ENCODE results near the gene EXOG.

Gene EXOG

DNA sequence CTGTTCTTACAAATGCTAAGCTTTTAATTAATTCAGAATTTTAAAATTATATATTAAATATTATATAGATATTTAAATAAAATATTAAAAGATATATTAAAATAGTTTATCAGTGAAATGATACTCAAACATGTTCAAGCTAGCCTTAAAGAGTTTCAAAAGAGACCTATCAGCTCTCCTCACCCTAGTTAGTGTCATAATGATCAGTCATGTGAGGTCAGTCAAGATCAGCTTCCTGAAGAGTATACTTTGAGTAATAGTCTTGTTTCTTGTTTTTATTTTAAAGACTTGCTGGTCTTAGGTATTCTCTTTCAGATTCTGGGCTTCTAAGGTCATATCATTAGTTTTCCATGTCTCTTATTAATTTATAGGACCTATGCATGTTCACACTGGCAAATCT lies 14.5 kb downstream of the EXOG start:
- DNase-seq (ENCODE audit: low read depth in 2 of 2) = no peak

- DNase-seq (ENCODE audit: low read depth in 2 of 2) = no peak
These were observed 15.4 kb downstream of the EXOG start for GRCh38 chr3:38511546-38511945.

DNA sequence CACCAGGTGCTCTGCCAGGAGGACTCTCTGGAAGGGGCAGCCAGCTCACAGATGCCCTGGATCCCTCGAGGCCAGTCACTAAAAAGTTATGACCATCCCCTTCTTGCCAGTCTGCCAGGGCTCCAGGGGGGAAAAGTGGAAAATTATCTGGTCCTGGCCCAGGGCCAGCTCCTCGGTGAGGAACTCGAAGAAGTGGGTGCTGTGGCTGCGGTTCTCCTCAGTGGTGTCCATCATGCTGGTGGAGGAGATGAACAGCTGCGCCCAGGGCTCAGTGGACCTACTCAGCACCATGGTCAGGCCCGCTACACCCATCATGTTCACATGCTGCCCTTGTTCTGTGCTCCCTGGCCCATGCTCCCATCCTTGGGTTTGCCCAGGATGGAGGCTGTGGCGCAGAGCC lies 19.2 kb downstream of the EXOG start:
- DNase-seq (ENCODE audit: low read depth in 2 of 2) = no peak

DNA sequence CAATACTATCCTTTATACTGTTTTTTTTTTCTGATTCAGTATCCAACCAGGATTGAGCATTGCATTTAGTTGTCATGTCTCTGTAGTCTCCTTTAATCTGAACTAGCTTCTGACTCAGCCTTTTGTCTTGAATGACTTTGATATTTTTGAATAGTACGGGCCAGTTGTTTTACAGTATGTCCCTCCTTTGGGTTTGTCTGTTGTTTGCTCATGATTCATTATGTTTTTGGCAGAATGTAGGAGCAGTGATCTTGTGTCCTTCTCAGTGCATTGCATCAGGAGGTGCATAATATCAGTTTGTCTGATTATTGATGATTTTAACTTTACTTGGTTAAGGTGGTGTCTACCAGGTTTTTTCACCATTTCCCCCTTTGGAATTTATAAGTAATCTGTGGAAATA lies 20.5 kb downstream of the EXOG start:
- DNase-seq (ENCODE audit: low read depth in 2 of 2) = no peak

DNA sequence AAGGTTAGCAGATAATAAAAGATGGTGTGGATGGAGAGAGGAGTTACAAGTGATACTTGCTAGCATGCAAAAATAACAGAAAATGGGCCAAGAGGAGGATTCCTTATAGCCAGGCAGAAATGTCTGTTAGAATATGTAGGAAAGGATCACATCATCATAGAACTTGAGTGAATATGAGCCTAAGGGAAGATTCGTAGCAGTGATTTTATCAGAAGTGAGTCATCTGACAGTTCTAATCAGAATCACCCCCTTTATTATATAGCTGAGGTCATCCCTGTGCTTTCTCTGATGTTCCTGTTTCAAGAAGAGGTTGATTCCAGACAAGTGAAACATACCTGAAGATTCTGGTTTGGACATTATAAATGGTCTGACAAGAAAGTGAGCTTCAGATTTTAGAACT lies 22.9 kb downstream of the EXOG start:
- no peak for DNase-seq (ENCODE audit: low read depth in 2 of 2)

GRCh38 chr3:38519651-38520050 lies 23.5 kb downstream of the EXOG start:
- DNase-seq (ENCODE audit: low read depth in 2 of 2) = no peak

DNA sequence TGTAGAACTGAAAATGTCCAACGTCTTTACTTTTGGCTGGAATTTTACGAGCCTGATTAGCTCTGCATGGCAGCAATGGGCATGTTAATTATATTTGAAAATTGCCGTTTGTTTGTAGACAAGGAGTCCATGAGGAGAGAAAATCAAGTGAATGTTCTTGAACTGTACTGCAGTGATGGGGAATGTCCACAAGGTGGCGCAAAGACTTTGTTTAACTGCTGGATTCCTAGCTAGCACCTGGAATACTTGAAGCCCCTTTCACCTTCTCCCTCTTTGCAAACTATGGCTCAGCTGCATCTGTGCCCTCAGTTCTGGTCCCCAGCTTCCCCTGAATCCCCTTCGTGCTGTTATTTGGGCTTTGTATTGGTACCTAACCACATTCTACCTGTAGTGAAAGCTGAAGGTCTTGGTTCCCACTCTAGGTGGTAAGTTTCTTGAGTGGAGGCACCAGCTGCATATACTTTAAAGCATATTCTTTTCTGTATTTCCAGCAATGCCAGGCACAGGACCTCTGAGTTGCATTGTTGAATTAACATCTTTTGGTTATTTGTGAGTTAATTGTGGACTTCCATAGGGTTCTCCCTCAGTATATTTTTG lies 25.3 kb downstream of the EXOG start:
- DNase-seq (ENCODE audit: low read depth in 2 of 2) = peak; percentile 25 to 40

DNA sequence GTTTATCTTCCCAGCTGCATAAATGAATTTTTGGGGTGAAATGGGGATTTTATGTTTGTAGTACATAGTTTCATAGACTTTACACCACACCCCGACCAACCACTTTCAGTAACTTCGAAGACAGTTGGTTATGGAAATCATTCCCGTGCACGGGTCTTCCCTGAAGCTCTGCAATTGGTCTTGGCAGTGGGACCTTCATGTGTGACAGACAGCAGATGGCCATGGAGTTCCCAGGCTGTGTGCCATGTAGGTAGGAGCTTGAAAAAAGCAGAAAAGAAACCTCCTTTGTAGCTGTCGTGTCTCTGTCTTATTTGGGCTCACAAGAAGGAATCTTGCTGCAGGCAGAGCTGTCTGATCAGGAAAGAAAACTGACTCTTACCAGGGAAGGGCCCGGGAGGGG lies 25.9 kb downstream of the EXOG start:
- no peak for DNase-seq (ENCODE audit: low read depth in 2 of 2)

- DNase-seq (ENCODE audit: low read depth in 2 of 2) = no peak
These were observed 28.1 kb downstream of the EXOG start for GRCh38 chr3:38524141-38524739.

GRCh38 chr3:38526792-38527191 lies 30.7 kb downstream of the EXOG start:
- DNase-seq (ENCODE audit: low read depth in 2 of 2) = no peak

- DNase-seq (ENCODE audit: low read depth in 2 of 2) = no peak
These were observed 32.3 kb downstream of the EXOG start for GRCh38 chr3:38528457-38528856.

DNA sequence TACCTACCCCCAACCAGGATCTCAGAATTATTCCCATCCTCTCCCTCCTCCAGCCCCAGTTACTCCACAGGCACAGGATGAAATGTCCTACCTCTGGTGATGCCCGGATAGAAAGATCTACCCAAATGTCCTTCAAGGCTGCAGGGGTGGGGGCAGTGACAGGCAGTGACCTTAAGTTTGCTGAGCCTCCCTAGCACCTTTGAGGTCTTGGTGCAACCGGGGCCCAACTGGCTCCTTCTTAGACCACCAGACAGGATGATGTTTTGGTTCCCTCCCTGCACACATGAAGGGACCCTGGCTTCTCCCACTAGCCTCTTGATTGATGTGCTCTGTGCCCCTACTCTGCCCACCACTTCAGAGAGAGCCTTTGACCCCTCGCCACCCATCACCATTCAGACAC lies 36.4 kb downstream of the EXOG start:
- no peak for DNase-seq (ENCODE audit: low read depth in 2 of 2)

DNA sequence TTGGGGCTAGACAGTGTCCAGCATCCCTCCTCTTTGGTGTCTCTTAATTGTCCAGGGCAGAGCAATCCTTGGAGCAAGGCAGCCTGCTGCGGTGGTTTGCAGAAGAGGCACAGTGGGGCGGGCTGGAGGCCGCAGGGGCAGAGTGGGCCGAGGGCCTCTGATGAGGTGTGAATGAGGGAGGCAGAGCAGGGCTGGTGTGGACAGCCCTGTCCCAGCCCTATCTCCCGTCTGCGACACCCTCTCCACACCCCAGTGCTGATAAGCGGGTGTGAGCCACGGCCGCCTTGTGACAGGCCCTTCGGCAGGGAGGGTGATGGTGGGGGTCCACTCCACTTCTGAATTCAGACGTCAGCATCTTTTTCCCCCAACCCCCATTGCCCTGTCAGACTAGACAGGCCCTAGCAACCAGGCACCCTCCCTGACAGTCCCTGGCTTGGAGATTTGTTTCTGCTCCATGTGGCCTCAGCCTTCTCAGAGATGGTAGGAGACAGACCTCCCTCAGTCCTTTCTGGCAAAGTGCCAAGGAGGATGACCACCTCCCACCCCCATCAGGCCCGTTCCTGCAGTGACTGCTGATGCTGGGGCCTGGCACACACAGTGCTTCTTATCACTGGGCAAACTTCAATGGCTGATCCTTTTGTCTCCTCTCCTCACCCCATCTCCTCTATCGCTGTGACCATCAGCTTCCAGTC lies 37.3 kb downstream of the EXOG start:
- no peak for DNase-seq (ENCODE audit: low read depth in 2 of 2)

DNA sequence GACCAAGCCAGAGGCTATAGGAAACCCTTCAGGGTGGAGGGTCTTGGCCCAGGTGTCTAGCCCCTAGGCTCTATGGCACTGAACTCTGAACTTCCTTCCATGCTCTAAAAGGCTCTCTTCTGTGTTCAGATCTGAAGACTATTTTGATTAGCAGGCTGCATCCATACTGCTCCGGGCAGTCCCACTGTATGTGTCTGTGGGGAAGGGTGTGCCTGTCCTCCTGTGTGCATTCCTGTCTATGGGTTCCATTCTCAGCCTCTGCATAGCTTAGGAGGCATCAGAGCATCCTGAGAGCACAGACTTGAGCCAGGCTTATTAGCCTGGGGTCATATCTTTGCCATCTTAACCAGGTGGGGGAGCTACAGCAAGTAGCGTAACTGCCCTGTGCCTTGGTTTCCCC lies 38.0 kb downstream of the EXOG start:
- no peak for DNase-seq (ENCODE audit: low read depth in 2 of 2)

- no peak for DNase-seq (ENCODE audit: low read depth in 2 of 2)
These were observed 38.5 kb downstream of the EXOG start for GRCh38 chr3:38534604-38535003.

DNA sequence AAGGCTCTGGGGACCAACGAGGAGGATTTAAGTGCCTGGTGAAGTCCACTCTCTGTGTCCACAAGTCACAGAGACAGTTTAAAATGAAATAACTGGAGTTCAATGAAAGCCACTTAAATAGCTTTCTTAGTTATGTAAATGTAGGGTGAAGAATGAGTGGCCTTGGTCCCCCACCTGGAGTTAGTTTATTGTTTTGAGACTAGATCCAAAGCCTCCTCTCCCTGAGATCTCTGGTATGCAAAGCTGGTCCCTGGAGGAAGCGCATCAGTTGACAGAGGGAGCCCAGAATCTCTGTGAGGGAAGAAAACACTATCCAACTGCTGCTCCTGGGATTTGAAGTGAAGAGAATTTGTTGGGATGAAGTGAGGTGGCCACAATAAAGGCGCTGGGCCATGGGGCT lies 40.5 kb downstream of the EXOG start:
- DNase-seq (ENCODE audit: low read depth in 2 of 2) = no peak

- no peak for DNase-seq (ENCODE audit: low read depth in 2 of 2)
These were observed 42.7 kb downstream of the EXOG start for GRCh38 chr3:38538773-38539353.

DNA sequence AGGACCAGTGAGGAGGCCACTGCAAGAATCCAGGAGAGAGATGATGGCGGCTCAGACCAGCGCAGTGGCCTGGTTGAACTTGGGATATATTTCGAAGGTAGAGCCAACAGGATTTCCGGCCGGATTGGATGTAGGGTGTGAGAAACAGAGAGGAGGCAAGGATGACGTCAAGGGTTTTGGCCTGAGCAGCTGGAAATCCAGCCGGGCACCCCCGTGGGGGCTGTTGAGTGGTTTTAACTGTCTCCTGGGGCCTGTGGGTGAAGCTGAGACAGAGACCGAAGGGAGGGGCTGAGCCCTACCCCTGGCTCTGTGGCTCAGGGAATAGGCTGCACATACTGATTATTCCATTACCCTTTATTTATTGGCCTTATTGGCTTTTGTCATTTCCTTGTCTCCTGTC lies 45.7 kb downstream of the EXOG start:
- DNase-seq (ENCODE audit: low read depth in 2 of 2) = no peak

DNA sequence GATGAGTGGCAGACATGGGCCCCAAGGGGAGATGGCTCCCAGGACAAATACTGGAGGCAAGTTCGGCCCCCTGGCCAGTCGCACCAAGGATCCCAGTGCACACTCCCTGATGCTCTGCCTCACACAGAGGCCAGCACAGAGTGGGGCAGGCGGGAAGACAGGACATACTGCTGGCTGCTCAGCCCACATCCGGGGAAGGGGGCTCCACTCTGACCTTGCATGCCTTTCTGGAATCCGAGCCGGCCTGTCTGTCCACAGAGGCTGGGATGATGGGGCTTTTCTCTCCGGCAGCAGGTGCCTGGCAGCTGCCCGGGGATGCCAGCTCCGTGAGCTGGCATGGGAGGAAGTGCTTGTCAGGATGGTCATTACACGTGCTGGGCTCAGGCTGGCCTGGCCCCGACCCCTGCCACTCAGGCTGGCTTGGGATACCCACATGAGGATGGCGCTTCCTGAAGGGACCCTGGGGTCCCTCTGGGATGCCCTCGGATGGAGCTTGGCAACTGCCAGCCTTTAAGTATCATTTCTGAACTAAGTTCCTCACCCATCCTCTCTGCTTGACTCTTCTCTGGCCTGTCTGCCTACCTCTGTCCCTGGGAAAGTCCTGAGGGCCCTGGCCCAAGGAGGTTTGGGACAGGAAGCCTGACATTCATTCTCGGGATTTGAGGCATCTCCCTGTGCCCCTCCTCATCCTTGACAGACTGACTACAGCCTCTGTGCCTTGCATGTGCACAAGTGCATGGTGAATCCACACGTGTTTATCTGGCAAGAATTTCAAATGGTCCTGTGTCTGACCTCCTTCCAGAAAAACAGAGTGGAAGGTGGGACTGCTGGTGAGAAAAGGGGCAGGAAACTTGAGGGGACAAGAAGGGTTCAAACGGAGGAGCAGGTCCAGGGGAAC lies 46.5 kb downstream of the EXOG start:
- no peak for DNase-seq (ENCODE audit: low read depth in 2 of 2)

GRCh38 chr3:38543586-38543985 lies 47.4 kb downstream of the EXOG start:
- no peak for DNase-seq (ENCODE audit: low read depth in 2 of 2)

GRCh38 chr3:38544926-38545325 lies 48.8 kb downstream of the EXOG start:
- no peak for DNase-seq (ENCODE audit: low read depth in 2 of 2)

DNA sequence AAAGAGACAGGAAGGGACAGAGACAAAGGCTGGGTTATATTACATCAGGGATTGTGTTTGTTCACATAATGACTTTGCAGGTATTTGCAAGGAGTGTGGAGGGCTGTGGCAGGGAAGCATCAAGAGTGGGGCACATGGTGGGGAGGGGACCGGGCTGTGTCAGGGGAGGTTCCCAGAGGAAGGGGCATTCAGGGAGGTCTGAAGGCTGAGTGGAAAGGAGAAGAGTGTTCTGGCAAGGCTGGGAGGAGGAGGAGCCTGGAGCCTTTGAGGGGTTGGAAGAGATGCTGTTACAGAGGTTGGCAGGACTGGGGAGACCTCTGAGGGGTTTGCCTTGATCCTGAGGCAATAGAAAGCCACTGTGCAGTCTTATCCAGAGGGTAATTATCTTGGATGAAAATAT lies 49.4 kb downstream of the EXOG start:
- DNase-seq (ENCODE audit: low read depth in 2 of 2) = no peak
